Endothelial cell of hepatic sinusoid (primary cell): Measurements from ENCODE around the gene SLC5A5.

Experiments used
- in situ Hi-C: cut with HindIII; loops from 2 replicates; pipeline ENCODE4 v1.10.0; 2017; ENCODE audit warnings: low sequenced_read_pairs

The SLC5A5 gene

DNA sequence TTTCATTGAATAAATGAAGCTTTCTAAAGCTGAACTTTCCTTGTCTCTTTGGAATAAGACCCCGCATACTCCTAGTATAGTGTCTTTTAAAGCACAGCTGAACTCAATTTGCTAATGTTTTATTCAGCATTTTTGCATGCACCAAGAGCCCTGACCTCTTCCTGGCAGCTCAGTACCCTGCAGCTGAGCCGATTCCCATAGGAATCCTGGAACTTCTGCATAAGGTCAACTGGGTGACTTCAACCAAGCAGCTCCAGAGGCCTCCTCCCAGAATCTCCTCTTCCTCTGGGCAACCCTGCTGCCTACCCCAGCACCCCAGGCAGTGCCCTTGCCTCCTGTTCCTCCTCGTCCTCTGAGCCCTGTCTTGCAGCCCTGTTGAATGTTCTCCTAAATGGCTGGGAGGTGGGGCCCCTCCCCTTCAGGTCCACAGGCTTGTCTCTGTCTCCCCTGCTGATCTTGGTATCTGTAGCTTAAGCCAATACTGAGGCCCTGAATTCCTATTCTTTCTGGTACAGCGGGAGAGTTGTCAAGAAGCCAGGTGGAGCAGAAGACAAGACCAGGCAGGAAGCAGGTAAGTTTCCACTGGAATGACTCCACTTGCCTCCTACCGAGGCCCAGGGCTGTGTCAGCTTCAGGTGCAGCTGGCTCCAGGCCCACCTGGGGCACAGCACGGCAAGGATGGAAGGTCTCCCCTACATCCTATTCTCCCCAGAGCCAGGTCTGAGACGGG lies 37.4 kb downstream of the SLC5A5 start:
- in situ Hi-C loops: no loop called here

DNA sequence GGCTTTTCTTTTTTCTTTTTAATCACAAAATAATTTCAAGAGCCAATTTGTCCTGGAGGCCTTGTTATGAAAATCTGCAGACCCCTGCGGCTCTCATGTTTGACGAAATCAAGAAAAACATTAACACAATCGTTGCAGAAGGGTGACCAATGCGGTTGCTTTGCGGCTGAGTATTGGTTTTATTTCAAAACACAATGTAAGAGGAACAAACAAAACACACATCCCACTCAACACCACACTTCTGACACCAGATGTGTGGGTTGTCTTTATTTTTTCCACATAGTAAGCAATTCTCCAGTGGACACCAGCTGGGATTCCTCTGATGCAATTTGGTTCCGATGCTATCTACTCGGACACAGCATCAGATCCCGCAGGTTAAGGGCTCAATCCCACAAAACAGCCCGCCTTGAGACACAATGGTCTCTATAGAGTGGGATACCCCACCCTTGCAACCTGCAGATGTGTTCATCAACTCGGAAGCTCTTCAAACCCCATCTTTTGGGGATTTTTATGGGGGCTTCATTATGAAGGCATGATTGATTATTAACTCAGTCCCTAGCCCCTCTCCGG lies 39.1 kb downstream of the SLC5A5 start:
- in situ Hi-C loops: no loop called here

DNA sequence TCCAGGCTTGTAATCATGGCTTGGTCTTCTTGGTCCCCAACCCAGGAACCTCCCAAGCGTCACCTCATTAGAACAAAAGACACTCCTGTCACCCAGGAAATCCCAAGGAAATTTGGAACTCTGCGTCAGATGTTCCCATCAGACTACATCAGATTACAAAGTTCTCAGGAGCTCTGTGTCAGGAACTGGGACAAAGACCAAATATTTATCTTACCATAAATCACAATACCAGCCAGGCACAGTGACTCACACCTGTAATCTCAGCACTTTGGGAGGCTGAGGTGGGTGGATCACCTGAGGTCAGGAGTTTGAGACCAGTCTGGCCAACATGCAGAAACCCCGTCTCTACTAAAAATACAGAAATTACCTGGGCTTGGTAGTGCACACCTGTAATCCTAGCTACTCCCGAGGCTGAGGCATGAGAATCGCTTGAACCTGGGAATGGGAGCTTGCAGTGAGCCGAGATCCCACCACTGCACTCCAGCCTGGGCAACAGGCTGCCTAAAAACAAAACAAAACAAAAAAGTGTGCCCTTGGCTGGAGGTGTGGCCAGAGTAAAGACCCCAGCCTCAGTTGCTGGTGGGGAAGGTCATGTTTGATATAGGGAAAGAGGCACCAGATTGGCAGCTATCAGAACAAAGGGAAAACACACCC lies 44.3 kb downstream of the SLC5A5 start:
- in situ Hi-C loops: loop anchor here (5.0 kb wide), 1 partner anchor 36 kb away; no protein-coding TSS in a partner anchor

DNA sequence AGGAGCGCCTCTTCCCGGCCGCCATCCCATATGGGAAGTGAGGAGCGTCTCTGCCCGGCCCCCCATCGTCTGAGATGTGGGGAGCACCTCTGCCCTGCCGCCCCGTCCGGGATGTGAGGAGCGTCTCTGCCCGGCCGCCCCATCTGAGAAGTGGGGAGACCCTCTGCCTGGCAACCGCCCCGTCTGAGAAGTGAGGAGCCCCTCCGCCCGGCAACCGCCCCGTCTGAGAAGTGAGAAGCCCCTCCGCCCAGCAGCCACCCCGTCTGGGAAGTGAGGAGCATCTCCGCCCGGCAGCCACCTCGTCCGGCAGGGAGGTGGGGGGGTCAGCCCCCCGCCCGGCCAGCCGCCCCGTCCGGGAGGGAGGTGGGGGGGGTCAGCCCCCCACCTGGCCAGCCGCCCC lies 46.4 kb downstream of the SLC5A5 start:
- in situ Hi-C loops: loop anchor here (5.0 kb wide), 1 partner anchor 34 kb away; no protein-coding TSS in a partner anchor

DNA sequence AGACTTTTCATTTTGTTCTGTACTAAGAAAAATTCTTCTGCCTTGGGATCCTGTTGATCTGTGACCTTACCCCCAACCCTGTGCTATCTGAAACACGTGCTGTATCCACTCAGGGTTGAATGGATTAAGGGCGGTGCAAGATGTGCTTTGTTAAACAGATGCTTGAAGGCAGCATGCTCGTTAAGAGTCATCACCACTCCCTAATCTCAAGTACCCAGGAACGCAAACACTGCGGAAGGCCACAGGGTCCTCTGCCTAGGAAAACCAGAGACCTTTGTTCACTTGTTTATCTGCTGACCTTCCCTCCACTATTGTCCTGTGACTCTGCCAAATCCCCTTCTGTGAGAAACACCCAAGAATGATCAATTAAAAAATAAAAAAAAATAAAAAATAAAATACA lies 47.4 kb downstream of the SLC5A5 start:
- in situ Hi-C loops: loop anchor here (5.0 kb wide), 1 partner anchor 33 kb away; no protein-coding TSS in a partner anchor

DNA sequence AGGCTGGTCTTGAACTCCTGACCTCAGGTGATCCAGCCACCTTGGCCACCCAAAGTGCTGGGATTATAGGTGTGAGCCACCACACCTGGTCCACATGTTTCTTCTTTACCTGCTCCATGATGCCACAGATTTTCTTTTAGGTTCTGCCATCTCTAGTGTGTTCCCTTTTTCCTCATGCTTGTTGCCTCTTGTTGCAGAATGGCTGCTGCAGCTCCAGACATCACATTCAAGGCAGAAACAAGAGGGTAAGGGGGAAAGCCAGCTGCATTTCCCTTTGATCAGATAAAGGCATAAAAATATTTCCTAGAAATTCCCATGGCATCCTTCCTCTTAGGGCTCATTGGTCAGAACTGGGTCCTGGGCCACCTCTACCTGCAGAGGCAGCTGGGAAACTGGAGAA lies 48.8 kb downstream of the SLC5A5 start:
- in situ Hi-C loops: no loop called here

DNA sequence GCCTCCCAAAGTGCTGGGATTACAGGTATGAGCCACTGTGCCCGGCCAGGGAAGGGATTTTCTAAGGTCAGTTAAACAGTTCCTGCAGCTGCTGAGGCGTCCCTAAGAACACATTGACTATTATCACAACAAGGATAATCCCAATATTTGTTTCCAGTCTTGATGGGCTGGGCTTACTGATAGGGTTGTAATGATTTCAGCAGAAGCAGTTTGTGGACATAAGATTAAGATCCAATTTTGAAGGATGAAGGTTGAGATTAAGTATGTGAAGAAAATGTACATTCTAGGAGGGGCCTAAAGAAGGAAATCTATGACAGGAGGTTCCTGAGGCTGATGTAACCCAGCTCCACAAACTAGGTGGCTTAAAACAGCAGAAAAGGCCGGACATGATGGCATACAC lies 50.4 kb downstream of the SLC5A5 start:
- in situ Hi-C loops: no loop called here

DNA sequence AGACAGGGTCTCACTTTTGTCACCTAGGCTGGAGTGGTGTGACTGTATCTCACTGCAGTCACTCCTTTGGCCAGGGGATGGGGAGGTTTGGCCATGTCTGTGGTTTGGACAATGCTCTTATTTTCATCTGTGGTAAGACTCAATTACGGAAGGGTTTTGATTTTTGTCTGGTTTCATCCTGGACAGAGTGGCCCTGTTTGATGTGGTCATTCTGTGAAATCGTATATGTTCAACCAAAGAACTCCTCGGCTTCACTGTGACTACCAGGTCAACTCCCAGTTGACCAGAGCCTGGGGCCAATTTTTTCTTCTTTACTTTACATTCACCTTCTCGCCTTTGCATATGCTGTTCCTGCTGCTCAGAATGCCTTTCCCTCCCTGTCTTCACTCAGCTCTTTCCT lies 54.3 kb downstream of the SLC5A5 start:
- in situ Hi-C loops: no loop called here

DNA sequence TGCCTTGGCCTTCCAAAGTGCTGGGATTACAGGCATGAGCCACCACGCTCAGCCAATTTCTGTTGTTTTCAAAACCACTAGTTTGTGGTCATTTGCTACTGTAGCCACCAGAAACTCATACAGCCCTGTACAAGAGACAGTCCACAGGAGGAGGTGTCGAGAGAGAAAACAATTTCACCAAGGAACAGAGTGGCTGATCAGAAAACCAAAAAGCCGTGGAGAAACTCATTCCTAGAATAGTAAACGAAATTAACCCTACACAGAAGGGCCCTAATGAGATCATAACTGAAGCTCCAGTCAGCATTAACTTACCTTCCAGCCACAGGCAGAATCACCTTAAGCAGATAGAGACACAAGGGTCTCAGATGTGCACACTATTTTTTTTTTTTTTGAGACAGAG lies 57.3 kb downstream of the SLC5A5 start:
- in situ Hi-C loops: no loop called here

DNA sequence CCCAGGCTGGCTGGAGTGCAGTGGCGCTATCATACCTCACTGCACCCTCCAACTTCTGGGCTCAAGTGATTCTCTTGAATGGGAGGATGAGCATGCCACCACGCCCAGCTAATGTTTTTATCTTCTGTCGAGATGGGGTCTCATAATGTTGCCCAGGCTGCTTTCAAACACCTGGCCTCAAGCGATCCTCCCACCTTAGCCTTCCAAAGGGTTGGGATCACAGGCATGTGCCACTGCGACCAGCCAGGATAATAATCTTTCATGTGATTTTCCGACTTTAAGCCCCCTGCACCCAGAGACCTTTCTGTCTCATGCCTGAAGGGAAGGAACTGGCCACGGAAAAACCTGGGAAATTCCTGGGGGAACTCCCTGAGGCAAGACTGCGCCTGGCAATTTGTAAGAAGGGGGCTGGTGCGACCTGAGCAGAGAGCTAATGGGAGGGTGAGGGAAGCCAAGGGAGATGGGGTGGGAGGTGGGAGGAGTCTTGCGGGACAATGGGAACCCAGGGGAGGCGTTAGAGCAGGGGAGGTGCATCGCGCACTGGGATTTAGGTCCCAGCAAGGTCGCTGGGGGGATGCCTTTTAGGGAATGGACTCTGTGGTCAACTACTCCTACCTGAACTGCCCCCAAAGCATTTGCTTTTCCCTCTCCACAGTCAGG lies 59.9 kb downstream of the SLC5A5 start:
- in situ Hi-C loops: no loop called here

DNA sequence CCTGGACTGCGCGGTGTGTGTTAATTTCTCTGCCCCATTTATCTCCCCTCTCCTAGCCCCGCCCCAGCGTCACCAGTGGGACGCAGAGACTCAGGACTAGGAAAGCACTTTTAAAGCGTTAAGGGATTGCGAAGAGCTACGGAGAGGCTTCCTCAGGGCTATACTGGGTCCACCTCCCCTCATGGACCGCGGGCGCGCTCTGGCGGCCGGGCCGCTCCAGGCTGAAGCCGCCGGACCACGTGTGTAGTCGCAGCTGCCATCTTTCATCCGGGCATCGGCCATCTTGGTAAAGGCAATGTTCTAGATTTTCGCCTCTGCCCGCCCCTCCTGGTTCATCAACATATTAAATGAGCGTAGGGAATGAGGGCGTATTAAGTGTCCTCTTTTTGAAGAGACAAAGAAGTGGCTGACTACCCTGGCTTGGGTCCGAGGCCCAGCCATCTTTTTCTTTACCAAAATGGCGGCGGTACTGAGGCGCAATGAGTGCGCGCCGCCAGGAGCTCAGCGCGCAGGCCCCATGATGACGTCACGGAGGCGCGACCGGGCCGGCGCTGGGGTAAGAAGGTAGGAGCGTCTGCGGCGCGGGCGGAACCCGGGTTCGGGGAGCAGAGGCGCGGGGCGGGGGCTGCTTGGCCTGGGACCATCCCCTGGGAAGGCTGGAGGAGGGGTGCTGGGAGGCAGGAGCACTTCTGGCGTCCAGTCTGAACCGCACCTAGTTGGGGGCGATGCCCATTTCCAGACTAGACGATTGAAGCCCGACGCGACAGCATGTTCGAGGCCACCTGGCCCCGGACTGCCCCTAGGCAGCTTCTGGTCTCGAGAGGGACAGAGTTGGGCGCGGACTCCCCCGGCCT lies 61.0 kb downstream of the SLC5A5 start, which contains the start of gene CCDC124:
TSS of gene CCDC124 (plus strand) at position 531 of the 854 bp plus-strand sequence. CDS start 3,406 bp downstream, outside the sequence.
- in situ Hi-C loops: no loop called here

DNA sequence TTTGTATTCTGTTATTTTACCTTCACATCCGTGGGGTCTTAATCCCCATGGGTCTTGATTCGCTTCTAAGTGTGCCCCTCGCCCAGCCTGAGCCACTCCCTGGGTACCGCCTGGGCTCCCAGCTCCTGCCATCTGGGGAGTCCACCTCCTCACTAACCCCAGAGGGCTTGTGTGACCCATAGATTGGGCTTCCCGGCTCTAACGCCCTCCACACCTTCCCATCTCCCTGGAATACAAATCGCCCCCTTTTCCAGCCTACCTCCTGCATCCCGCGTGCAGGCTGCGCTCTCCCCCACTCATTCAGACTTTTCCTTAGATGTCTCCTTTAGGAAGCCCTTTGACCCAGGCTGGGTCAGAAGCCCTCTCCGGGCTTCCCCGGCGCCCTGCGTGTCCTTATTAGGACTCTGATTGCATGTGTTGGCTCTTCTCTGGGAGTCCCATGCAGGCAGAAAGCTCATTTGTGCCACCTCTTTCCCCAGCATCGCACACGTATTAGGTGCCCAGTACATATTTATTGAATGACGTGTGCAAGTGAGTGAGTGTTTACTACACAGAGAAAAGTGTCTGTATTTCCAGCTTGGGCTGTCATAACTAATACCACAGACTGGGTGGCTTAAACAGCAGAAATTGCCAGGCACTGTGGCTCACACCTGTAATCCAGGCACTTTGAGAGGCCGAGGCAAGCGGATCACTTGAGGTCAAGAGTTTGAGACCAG lies 61.8 kb downstream of the SLC5A5 start:
- in situ Hi-C loops: no loop called here

DNA sequence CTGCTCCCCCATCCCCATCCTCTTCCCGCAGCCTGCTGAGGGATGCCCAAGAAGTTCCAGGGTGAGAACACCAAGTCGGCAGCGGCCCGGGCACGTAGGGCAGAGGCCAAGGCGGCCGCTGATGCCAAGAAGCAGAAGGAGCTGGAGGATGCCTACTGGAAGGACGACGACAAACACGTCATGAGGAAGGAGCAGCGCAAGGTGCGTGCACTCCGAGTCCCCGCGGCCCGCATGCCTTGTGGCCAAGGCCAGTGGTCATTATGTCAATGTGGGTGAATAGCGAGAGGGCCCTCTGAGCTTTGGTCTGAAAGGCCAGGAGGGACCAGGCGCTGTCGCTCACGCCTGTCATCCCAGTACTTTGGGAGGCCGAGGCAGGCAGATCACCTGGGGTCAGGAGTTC lies 64.6 kb downstream of the SLC5A5 start:
- in situ Hi-C loops: no loop called here

DNA sequence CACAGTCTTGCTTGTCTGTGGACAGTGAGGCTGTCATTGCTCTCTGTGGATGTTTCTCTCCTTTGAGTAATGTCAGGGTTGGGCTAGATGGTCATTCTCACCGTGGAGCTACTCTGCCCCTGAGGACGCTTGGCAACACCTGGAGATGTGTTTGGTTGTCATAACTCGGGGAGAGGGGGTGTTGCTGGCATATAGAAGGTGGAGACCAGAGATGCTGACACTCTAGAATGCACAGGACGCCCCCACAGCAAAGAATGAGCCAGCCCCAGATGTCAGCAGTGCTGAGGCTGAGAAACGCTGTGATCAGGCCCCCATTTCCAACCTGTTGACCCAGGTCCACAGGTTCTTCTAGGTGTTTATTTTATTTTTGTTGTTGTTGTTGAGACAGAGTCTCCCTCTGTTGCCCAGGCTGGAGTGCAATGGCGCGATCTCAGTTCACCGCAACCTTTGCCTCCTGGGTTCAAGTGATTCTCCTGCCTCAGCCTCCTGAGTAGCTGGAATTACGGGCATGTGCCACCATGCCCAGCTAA lies 65.7 kb downstream of the SLC5A5 start:
- in situ Hi-C loops: no loop called here

DNA sequence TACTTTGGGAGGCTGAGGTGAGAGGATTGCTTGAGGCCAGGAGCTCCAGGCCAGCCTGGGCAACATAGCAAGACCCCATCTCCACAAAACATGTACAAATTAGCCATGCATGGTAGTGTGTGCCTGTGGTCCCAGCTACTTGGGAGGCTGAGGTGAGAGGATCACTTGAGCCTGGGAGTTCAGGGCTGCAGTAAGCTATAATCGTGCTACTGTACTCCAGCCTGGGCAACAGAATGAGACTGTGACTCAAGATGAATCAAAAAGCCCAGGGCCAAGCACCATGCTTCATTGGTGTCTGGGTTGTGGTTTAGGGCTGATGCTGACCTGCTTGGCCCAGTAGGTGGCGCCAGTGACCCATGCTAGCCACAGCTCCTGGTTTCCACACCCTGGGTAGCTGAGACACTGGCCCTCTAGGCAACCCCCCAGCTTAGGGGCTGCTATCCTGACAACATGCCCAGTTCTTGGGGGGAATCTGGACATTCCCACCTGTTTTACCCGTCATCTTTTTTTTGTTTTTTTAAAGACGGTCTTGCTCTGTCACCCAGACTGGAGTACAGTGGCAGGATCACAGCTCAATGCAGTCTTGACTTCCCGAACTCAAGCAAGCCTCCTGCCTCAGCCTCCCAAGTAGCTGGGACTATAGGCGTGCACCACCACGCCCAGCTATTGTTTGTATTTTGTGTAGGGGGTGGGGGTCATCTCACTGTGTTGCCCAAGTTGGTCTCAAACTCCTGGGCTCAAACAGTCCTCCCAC lies 66.5 kb downstream of the SLC5A5 start:
- in situ Hi-C loops: no loop called here

DNA sequence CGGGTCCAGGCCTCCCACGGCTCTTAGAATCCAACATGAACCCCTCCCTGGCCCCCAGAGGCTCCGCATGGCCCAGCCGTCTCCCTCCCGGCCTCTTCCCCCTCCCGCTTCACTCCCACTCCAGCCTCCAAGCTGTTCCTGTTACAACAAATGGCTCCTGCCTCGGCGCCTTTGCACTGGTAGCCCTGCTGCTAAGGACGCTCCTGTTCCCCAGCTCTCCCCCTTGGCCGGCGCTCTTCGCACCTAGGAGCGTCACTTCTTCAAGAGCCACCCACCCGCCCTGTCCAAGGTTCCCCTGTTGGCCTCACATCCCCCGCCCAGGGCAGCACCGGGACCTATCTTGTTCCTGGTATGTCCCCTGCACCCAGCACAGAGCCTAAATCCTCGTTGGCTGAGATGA lies 70.4 kb downstream of the SLC5A5 start:
- in situ Hi-C loops: no loop called here

DNA sequence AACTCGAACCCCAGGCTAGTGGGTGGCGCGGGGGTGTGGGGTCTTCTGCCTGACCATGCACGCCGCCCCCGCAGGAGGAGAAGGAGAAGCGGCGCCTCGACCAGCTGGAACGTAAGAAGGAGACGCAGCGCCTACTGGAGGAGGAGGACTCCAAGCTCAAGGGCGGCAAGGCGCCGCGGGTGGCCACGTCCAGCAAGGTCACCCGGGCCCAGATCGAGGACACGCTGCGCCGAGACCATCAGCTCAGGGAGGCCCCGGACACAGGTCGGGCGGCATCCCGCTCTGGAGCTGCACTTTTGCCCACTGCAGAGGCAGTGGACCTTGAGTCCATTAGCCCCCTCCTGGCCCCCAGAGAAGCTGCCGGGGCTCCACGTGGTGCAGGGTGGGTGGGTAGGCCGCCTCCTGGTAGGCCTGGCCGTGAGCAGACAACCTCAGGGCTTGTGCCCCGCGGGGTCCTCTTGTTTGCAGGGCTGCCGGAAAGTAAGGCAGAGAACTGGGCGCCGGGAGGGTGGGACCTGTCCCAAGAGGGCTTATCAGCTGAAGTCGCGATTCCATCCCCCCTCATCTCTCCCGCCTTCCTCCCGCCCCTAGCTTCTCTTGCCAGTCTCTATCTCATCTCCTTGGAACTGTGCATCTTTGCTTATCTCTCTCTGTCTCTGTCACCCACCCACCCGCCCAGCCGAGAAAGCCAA lies 71.0 kb downstream of the SLC5A5 start:
- in situ Hi-C loops: no loop called here
